Endothelial cell of umbilical vein (primary cell): ENCODE data around the gene CLCA1. TPM values are rescaled to one million over a fixed set of nuclear protein-coding genes. Genes with fewer than 3 reads are reported as not detected.

Experiments
- BruUV-seq: library from RNA; stranded (reverse); fragments of 400-500 nt; replicated peaks from 2 replicates; lab custom pipeline; 2021; lab: Mats Ljungman, UMichigan
- CTCF ChIA-PET: fragments of 300-600, 350-600 bp; sonication (Branson Sonifier 250); formaldehyde crosslinking; loops from one replicate; lab custom pipeline; 2021; ENCODE audit warnings: antibody characterized with exemption, inconsistent platforms; lab: Charles Lee
- POLR2A ChIA-PET: fragments of 300-600, 350-600 bp; sonication (Branson Sonifier 250); formaldehyde crosslinking; loops from one replicate; lab custom pipeline; 2021; ENCODE audit warnings: antibody characterized with exemption, inconsistent platforms; lab: Charles Lee
- DNase-seq: peaks from one replicate; pipeline ENCODE4 v3.0.0-alpha.2; 2011; ENCODE audit warnings: low read depth, low spot score
- FAIRE-seq: peaks from 2 replicates; lab custom pipeline; 2011; peaks lifted over from hg19 to GRCh38; lab: Jason Lieb, UNC
- H2AFZ ChIP-seq: 2 replicates; pipeline ENCODE4 v1.6.0; 2012; ENCODE audit warnings: low read depth, low read length, control low read depth, inconsistent platforms
- H3K27ac ChIP-seq: 2 replicates; pipeline ENCODE4 v1.5.1; 2011; ENCODE audit warnings: low read depth, mild to moderate bottlenecking, control low read depth, low read length, moderate library complexity; ENCODE audit not compliant: insufficient read depth
- H3K27me3 ChIP-seq, 2 experiments: 2 replicates each; pipeline versions ENCODE4 v1.6.0 to v1.6.1; 2011; ENCODE audit warnings: low read length in 2 of 2, mixed read lengths in 1 of 2; ENCODE audit not compliant: control insufficient read depth in 2 of 2, insufficient read depth in 2 of 2
- H3K36me3 ChIP-seq, 2 experiments: 2 replicates in 1 of 2; 3 replicates in 1 of 2; pipeline ENCODE4 v1.5.1; 2011; ENCODE audit warnings: low read length in 2 of 2, mild to moderate bottlenecking in 1 of 2, moderate library complexity in 1 of 2; ENCODE audit not compliant: control insufficient read depth in 2 of 2, insufficient read depth in 2 of 2; ENCODE audit errors: extremely low read depth in 1 of 2
- H3K4me1 ChIP-seq: 3 replicates; pipeline ENCODE4 v1.5.1; 2011; ENCODE audit warnings: mild to moderate bottlenecking, low read length; ENCODE audit not compliant: control insufficient read depth, insufficient read depth; ENCODE audit errors: extremely low read depth
- H3K4me2 ChIP-seq: 2 replicates; pipeline ENCODE4 v1.6.1; 2011; ENCODE audit warnings: low read length, control low read depth, mixed read lengths; ENCODE audit not compliant: insufficient read depth
- H3K4me3 ChIP-seq, 3 experiments: fragments of 200-600 bp in 1 of 3; sonication (generic), shearing (Covaris generic) in 1 of 3; replicated peaks in 1 of 3; 2 replicates each; pipeline ENCODE4 v1.5.1; 2011 to 2016; ENCODE audit warnings: control low read depth in 3 of 3, low read length in 3 of 3, mild to moderate bottlenecking in 2 of 3, inconsistent platforms in 1 of 3, low read depth in 1 of 3, moderate library complexity in 1 of 3; ENCODE audit not compliant: insufficient read depth in 1 of 3
- H3K79me2 ChIP-seq: 2 replicates; pipeline ENCODE4 v1.6.0; 2012; ENCODE audit warnings: low read length, inconsistent platforms; ENCODE audit not compliant: control insufficient read depth, insufficient read depth
- H3K9ac ChIP-seq: replicated peaks from 2 replicates; pipeline ENCODE3; 2011; ENCODE audit warnings: low read length, control low read depth; ENCODE audit not compliant: insufficient read depth; ENCODE audit errors: extremely low read depth
- H3K9me1 ChIP-seq: replicated peaks from 3 replicates; pipeline ENCODE4 v1.6.0; 2011; ENCODE audit warnings: mild to moderate bottlenecking, low read length; ENCODE audit not compliant: control insufficient read depth, insufficient read depth; ENCODE audit errors: extremely low read depth
- H3K9me3 ChIP-seq: replicated peaks from 2 replicates; pipeline ENCODE4 v1.5.1; 2012; ENCODE audit warnings: low read length, inconsistent platforms; ENCODE audit not compliant: control insufficient read depth, insufficient read depth
- H4K20me1 ChIP-seq: replicated peaks from 2 replicates; pipeline ENCODE3; 2011; ENCODE audit warnings: mild to moderate bottlenecking, low read length; ENCODE audit not compliant: control insufficient read depth, insufficient read depth; ENCODE audit errors: extremely low read depth
- CTCF ChIP-seq, 2 donors: IDR thresholded peaks; 1 replicate in 1 of 2; 2 replicates in 1 of 2; pipeline ENCODE4 v1.5.1; 2011; ENCODE audit warnings: low read length in 2 of 2, mild to moderate bottlenecking in 2 of 2, moderate library complexity in 2 of 2, control low read depth in 1 of 2, inconsistent platforms in 1 of 2, low read depth in 1 of 2; ENCODE audit not compliant: insufficient read depth in 1 of 2; ENCODE audit errors: extremely low read depth in 1 of 2
- EZH2 ChIP-seq: IDR thresholded peaks from 2 replicates; pipeline ENCODE4 v1.6.1; 2012; ENCODE audit warnings: borderline replicate concordance, low read depth, mild to moderate bottlenecking, moderate library complexity, low read length, inconsistent platforms; ENCODE audit not compliant: severe bottlenecking
- FOS ChIP-seq: IDR thresholded peaks from 2 replicates; pipeline ENCODE4 v1.6.1; 2011; ENCODE audit warnings: mild to moderate bottlenecking, low read length, moderate library complexity, borderline replicate concordance; ENCODE audit not compliant: insufficient read depth
- GATA2 ChIP-seq: IDR thresholded peaks from 2 replicates; pipeline ENCODE4 v1.7.0; 2011; ENCODE audit warnings: low read depth, mild to moderate bottlenecking, moderate library complexity, mixed read lengths, low read length; ENCODE audit not compliant: insufficient read length, insufficient read depth
- JUN ChIP-seq: IDR thresholded peaks from 2 replicates; pipeline ENCODE4 v1.6.1; 2011; ENCODE audit warnings: borderline replicate concordance, low read depth; ENCODE audit not compliant: insufficient read length, insufficient read depth
- MAX ChIP-seq: IDR thresholded peaks from 2 replicates; pipeline ENCODE4 v1.6.1; 2011; ENCODE audit not compliant: insufficient read depth, insufficient read length
- MYC ChIP-seq: IDR thresholded peaks from one replicate; pipeline ENCODE4 v1.6.1; 2011; ENCODE audit warnings: mild to moderate bottlenecking, low read depth, low read length
- POLR2A ChIP-seq: IDR thresholded peaks from 2 replicates; pipeline ENCODE4 v1.6.1; 2012; ENCODE audit warnings: low read depth, mild to moderate bottlenecking, control low read depth, low read length
- POLR2AphosphoS5 ChIP-seq: IDR thresholded peaks from 2 replicates; pipeline ENCODE4 v1.6.1; 2012; ENCODE audit warnings: low read depth, mild to moderate bottlenecking, control low read depth, low read length, moderate library complexity; ENCODE audit not compliant: insufficient read depth
- dilution Hi-C: fragments of 300-500 bp; cut with MboI; formaldehyde crosslinking; loops from one replicate; pipeline ENCODE4 v1.15.0; 2019; ENCODE audit warnings: low sequenced_read_pairs; ENCODE audit not compliant: extremely low pct_ligation_motif_present
- intact Hi-C: fragments of 100-400 bp; cut with micrococcal nuclease; formaldehyde crosslinking; loops from one replicate; pipeline ENCODE4 v1.10.0; 2022
- polyA plus RNA-seq, 4 experiments: library from polyadenylated mRNA; depleted of rRNA in 3 of 4; stranded (reverse) in 3 of 4; unstranded in 1 of 4; fragments of >200 nt; gene quantifications; 2 replicates each; pipeline versions ENCODE4 v1.2.1 to v1.2.3, GENCODE V29; 2011 to 2012; ENCODE audit warnings: missing spikeins in 1 of 4
- total RNA-seq: library from RNA; stranded (reverse); gene quantifications from 2 replicates; pipeline ENCODE4 v1.2.3, GENCODE V29; 2021

The CLCA1 gene
- total and polyA plus RNA-seq, 2 donors (not counting 3 experiments of a cell fraction or from before 2014, with no cell fraction given): not detected

- Histone ChIP-seq H4K20me1 (no peaks in the 10 kb centered on the region), H3K4me2 (no peak overlapping the region), H3K4me1 (no peaks in the 10 kb centered on the region), H3K4me3 (no peak overlapping the region), H3K27ac (no peak overlapping the region), H3K9me3 (no peaks in the 10 kb centered on the region), H3K9ac (no peak overlapping the region), H3K9me1 (no peaks in the 10 kb centered on the region), H3K36me3 (no peaks in the 10 kb centered on the region), H2AFZ (no peak overlapping the region), H3K79me2 (no peaks in the 10 kb centered on the region), H3K27me3 (no peaks in the 10 kb centered on the region)
- dilution Hi-C loops (no loop called here), intact Hi-C loops (no loop called here)
- ChIA-PET CTCF (no interaction called here), POLR2A (no interaction called here)
- no TSS peak for BruUV-seq
- TF ChIP-seq MAX: no peak
- no peak for TF ChIP-seq CTCF (IDR thresholded peaks at IDR 0.05; ENCODE audit: extremely low read depth in 1 of 2, insufficient read depth in 1 of 2, low read depth in 1 of 2, low read length in 2 of 2)
- TF ChIP-seq FOS: no peak
- no peak for FAIRE-seq
- no peak for DNase-seq
These were observed 52.8 kb downstream of the CLCA1 start for GRCh38 chr1:86521522-86521891.

- no peaks in the 10 kb centered on the region for H3K27me3 ChIP-seq
- DNase-seq: no peak
- no peaks in the 10 kb centered on the region for H4K20me1 ChIP-seq
- TF ChIP-seq POLR2AphosphoS5 (no peak), EZH2 (no peak), GATA2 (no peak), MYC (no peak), MAX (no peak), FOS (no peak), CTCF (IDR thresholded peaks at IDR 0.05; ENCODE audit: extremely low read depth in 1 of 2, insufficient read depth in 1 of 2, low read depth in 1 of 2, low read length in 2 of 2) (no peak), POLR2A (no peak), JUN (no peak)
- H2AFZ ChIP-seq: no peak overlapping the region
- no peaks in the 10 kb centered on the region for H3K36me3 ChIP-seq
- no peak overlapping the region for H3K9ac ChIP-seq
- no peak overlapping the region for H3K4me3 ChIP-seq
- POLR2A ChIA-PET: no interaction called here
- intact Hi-C loops: no loop called here
- H3K4me1 ChIP-seq: peaks cover 5% of the 10 kb centered on the region
- H3K9me3 ChIP-seq: no peaks in the 10 kb centered on the region
- BruUV-seq: no TSS peak
- no peaks in the 10 kb centered on the region for H3K9me1 ChIP-seq
- no peak for FAIRE-seq
- no peaks in the 10 kb centered on the region for H3K79me2 ChIP-seq
- no peak overlapping the region for H3K27ac ChIP-seq
- CTCF ChIA-PET: no interaction called here
- H3K4me2 ChIP-seq: no peak overlapping the region
- dilution Hi-C loops: no loop called here
These were observed 53.5 kb downstream of the CLCA1 start for GRCh38 chr1:86522240-86522639.
